ENCODE results near the gene STAP2. TPM values are rescaled to one million over a fixed set of nuclear protein-coding genes. Genes with fewer than 3 reads are reported as not detected.

The STAP2 gene
- total RNA-seq, 1 experiment from 2014 or later = 20.3 TPM

DNA sequence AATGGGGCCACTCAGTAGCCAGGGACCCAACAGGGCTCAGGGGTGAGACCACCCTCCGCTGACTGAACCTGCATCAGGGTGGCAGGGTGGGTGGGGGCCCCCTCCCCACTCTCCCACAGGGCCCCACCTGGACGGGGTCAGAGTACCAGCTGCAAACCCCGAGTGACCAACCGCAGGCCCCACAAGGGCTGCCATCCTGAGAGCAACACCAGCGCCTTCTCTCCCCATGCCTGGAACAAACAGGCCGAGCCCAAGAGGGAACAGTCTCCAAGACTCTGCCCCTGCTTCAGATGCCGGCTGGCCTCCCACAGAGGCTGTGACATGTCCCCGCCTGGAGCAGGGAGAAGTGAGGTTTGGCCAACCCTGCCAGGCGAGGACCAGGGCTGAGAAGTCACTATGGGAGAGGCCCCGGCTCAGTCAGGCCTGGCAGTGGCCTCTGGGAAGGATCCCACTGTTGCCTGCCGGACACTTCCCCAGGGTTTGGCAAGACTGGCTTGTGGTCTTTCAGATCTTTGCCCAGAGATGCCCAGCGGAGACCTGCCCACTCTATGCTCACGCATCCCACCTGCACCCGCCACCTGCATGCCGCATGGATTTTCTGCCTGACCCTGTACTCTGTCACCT is 31.9 kb upstream of the STAP2 start:
- ChIA-PET CTCF (interaction anchor here (0.5 to 2.4 kb wide), 10 partner anchors 8 to 110 kb away, joined by 3 to 12 read pairs (median 3); partner anchors contain the start of gene SH3GL1), POLR2A (interaction anchor here (0.5 to 2.4 kb wide), 6 partner anchors 9 to 206 kb away, joined by 3 to 29 read pairs (median 5); partner anchors contain the start of genes CHAF1A, MPND and SH3GL1)
- Mint-ChIP-seq H3K27ac (ENCODE audit: low read depth, unreplicated experiment) (no peak overlapping the region), H3K27me3 (ENCODE audit: insufficient read depth, unreplicated experiment) (no peaks in the 10 kb centered on the region), H3K9me3 (ENCODE audit: unreplicated experiment) (no peaks in the 10 kb centered on the region), H3K4me3 (ENCODE audit: unreplicated experiment) (no peak overlapping the region), H3K36me3 (ENCODE audit: insufficient read depth, unreplicated experiment) (peaks cover 45% of the 10 kb centered on the region), H3K4me1 (ENCODE audit: insufficient read depth, unreplicated experiment) (peaks cover 25% of the 10 kb centered on the region)
- no peak for TF ChIP-seq CTCF (IDR thresholded peaks at IDR 0.05; ENCODE audit: unreplicated experiment)
- intact Hi-C loops (cut with micrococcal nuclease) = no loop called here
- no TSS peak for BruUV-seq (replicated peaks)
- no peak for DNase-seq (ENCODE audit: unreplicated experiment)

- TF ChIP-seq CTCF (IDR thresholded peaks at IDR 0.05; ENCODE audit: unreplicated experiment) = peak; percentile 59
- Mint-ChIP-seq H3K4me3 (ENCODE audit: unreplicated experiment) (peak overlapping the region; percentile 73), H3K36me3 (ENCODE audit: insufficient read depth, unreplicated experiment) (peaks cover 51% of the 10 kb centered on the region), H3K4me1 (ENCODE audit: insufficient read depth, unreplicated experiment) (peaks cover 24% of the 10 kb centered on the region), H3K27me3 (ENCODE audit: insufficient read depth, unreplicated experiment) (no peaks in the 10 kb centered on the region), H3K9me3 (ENCODE audit: unreplicated experiment) (no peaks in the 10 kb centered on the region), H3K27ac (ENCODE audit: low read depth, unreplicated experiment) (no peak overlapping the region)
- BruUV-seq (replicated peaks) = no TSS peak
- CTCF ChIA-PET = interaction anchor here (0.5 to 2.4 kb wide), 10 partner anchors 8 to 111 kb away, joined by 3 to 12 read pairs (median 3); partner anchors contain the start of gene SH3GL1
- intact Hi-C loops (cut with micrococcal nuclease) = loop anchor here (1.0 kb wide), 1 partner anchor 30 kb away; the partner anchor contains the start of gene SH3GL1
- POLR2A ChIA-PET = interaction anchor here (0.5 to 2.4 kb wide), 6 partner anchors 10 to 1253 kb away, joined by 3 to 29 read pairs (median 5); partner anchors contain the start of genes CHAF1A, MPND and SH3GL1
- peak; percentile 77 for DNase-seq (ENCODE audit: unreplicated experiment)
Observed at GRCh38 chr19:4369888-4370260, 31.2 kb upstream of the STAP2 start.

- peak overlapping the region; percentile 73 for H3K4me3 Mint-ChIP-seq (ENCODE audit: unreplicated experiment)
- peak overlapping the region; percentile 85 for H3K27ac Mint-ChIP-seq (ENCODE audit: low read depth, unreplicated experiment)
- ChIA-PET CTCF (interaction anchor here (0.6 to 2.4 kb wide), 6 partner anchors 15 to 80 kb away, joined by 3 to 12 read pairs (median 4); partner anchors contain the start of genes MPND and SH3GL1), POLR2A (interaction anchor here (0.6 to 2.4 kb wide), 11 partner anchors 9 to 1254 kb away, joined by 3 to 29 read pairs (median 5); partner anchors contain the start of genes CHAF1A, MPND and SH3GL1)
- BruUV-seq (replicated peaks) = no TSS peak
- H3K9me3 Mint-ChIP-seq (ENCODE audit: unreplicated experiment) = no peaks in the 10 kb centered on the region
- H3K27me3 Mint-ChIP-seq (ENCODE audit: insufficient read depth, unreplicated experiment) = no peaks in the 10 kb centered on the region
- peak; percentile 93 for DNase-seq (ENCODE audit: unreplicated experiment)
- no peak for TF ChIP-seq CTCF (IDR thresholded peaks at IDR 0.05; ENCODE audit: unreplicated experiment)
- H3K4me1 Mint-ChIP-seq (ENCODE audit: insufficient read depth, unreplicated experiment) = peaks cover 18% of the 10 kb centered on the region
- peaks cover 57% of the 10 kb centered on the region for H3K36me3 Mint-ChIP-seq (ENCODE audit: insufficient read depth, unreplicated experiment)
- intact Hi-C loops (cut with micrococcal nuclease) = loop anchor here (1.0 kb wide), 1 partner anchor 31 kb away; the partner anchor contains the start of gene SH3GL1
Observed at GRCh38 chr19:4369109-4369887, 30.7 kb upstream of the STAP2 start.
